Right lobe of liver (tissue), 4 donors: Measurements from ENCODE around the gene WFIKKN1.

Source experiments
- POLR2A ChIP-seq: fragments of 450-650 bp; IDR thresholded peaks from one replicate; pipeline ENCODE4 v1.6.1; 2017; ENCODE audit warnings: antibody characterized with exemption, mild to moderate bottlenecking
- TF ChIP-seq, protein P1 (sequence below), 4 donors: fragments of 200-600 bp in 3 of 4; fragments of 450-650 bp in 1 of 4; IDR thresholded peaks; one replicate each; pipeline versions ENCODE4 v1.5.1 to v1.8.0; 2016 to 2022; ENCODE audit warnings: antibody characterized with exemption in 4 of 4, mild to moderate bottlenecking in 2 of 4
- donor health status: DM: no; HTN: no; CAD: no.
- donor health status: DM: no; HTN: no; CAD: no.
- donor health status: DM: no; HTN: yes; CAD: no.

DNA sequence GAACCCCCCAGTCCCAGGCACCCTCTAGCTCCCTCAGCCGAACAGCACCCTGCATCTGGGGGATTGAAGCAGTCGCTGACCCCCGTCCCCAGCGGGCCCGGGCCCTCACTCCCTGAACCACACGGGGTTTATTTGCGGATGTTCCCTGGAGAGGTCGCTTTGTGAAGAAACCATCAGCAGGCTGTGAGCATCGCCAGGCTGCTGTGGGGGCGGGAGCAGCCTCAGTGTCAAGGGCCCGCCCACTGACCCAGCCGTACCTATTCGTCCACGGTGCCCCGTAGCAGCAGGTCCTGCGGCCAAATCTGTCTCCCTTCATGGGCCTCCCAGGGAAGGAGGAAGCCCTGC lies 47.3 kb upstream of the WFIKKN1 start:
- TF ChIP-seq, protein P1, sequence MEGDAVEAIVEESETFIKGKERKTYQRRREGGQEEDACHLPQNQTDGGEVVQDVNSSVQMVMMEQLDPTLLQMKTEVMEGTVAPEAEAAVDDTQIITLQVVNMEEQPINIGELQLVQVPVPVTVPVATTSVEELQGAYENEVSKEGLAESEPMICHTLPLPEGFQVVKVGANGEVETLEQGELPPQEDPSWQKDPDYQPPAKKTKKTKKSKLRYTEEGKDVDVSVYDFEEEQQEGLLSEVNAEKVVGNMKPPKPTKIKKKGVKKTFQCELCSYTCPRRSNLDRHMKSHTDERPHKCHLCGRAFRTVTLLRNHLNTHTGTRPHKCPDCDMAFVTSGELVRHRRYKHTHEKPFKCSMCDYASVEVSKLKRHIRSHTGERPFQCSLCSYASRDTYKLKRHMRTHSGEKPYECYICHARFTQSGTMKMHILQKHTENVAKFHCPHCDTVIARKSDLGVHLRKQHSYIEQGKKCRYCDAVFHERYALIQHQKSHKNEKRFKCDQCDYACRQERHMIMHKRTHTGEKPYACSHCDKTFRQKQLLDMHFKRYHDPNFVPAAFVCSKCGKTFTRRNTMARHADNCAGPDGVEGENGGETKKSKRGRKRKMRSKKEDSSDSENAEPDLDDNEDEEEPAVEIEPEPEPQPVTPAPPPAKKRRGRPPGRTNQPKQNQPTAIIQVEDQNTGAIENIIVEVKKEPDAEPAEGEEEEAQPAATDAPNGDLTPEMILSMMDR (IDR thresholded peaks at IDR 0.05): no peak
- TF ChIP-seq POLR2A: no peak
